Neural cell (in vitro differentiated cells): ENCODE measurements around the gene DEFB132. TPM values are rescaled to one million over a fixed set of nuclear protein-coding genes. Genes with fewer than 3 reads are reported as not detected.

ENCODE experiments used
- H2AFZ ChIP-seq: fragments of 200-600, 300-800 bp; sonication (generic), shearing (Covaris generic); 2 replicates; pipeline ENCODE4 v1.6.0; 2014; ENCODE audit warnings: low read depth, mild to moderate bottlenecking, antibody characterized with exemption, low read length, moderate library complexity
- H3F3A ChIP-seq: fragments of 200-600 bp; shearing (Covaris generic); 2 replicates; pipeline ENCODE4 v1.6.1; 2016; ENCODE audit warnings: mild to moderate bottlenecking, moderate library complexity, mixed read lengths, antibody characterized with exemption, low read length; ENCODE audit not compliant: insufficient read depth, poor library complexity, severe bottlenecking
- H3K27ac ChIP-seq: fragments of 200-600, 300-800 bp; sonication (generic), shearing (Covaris generic); 2 replicates; pipeline ENCODE4 v1.5.1; 2014; ENCODE audit warnings: mild to moderate bottlenecking, low read length, moderate library complexity
- H3K27me3 ChIP-seq: fragments of 300-800, 200-600 bp; sonication (generic), shearing (Covaris generic); 2 replicates; pipeline ENCODE4 v1.6.0; 2014; ENCODE audit warnings: mild to moderate bottlenecking, low read depth, low read length, moderate library complexity; ENCODE audit not compliant: insufficient read depth
- H3K36me3 ChIP-seq: fragments of 300-800, 200-600 bp; sonication (generic), shearing (Covaris generic); 2 replicates; pipeline ENCODE4 v1.5.1; 2014; ENCODE audit warnings: mild to moderate bottlenecking, antibody characterized with exemption, low read length, moderate library complexity; ENCODE audit not compliant: insufficient read depth
- H3K4me2 ChIP-seq: fragments of 300-800, 200-600 bp; sonication (generic), shearing (Covaris generic); 2 replicates; pipeline ENCODE4 v1.6.0; 2014; ENCODE audit warnings: mild to moderate bottlenecking, low read length
- H3K4me3 ChIP-seq: fragments of 300-800, 200-600 bp; sonication (generic), shearing (Covaris generic); 2 replicates; pipeline ENCODE4 v1.5.1; 2014; ENCODE audit warnings: mild to moderate bottlenecking, low read length, moderate library complexity
- H3K79me2 ChIP-seq: fragments of 200-600 bp; shearing (Covaris generic); replicated peaks from 2 replicates; pipeline ENCODE4 v1.6.0; 2014; ENCODE audit warnings: mild to moderate bottlenecking, low read length, moderate library complexity; ENCODE audit not compliant: insufficient read depth
- H3K9ac ChIP-seq: fragments of 300-800, 200-600 bp; sonication (generic), shearing (Covaris generic); 2 replicates; pipeline ENCODE4 v1.6.1; 2016; ENCODE audit warnings: mild to moderate bottlenecking, low read length, mixed read lengths
- H3K9me2 ChIP-seq: fragments of 200-600 bp; shearing (Covaris generic); 2 replicates; pipeline ENCODE4 v1.6.1; 2016; ENCODE audit warnings: mild to moderate bottlenecking, low read length, mixed read lengths; ENCODE audit not compliant: insufficient read depth
- H3K9me3 ChIP-seq: fragments of 200-600, 300-800 bp; sonication (generic), shearing (Covaris generic); 2 replicates; pipeline ENCODE4 v1.6.1; 2016; ENCODE audit warnings: mild to moderate bottlenecking, mixed run types, low read length, moderate library complexity, mixed read lengths
- H4K20me1 ChIP-seq: fragments of 200-600 bp; shearing (Covaris generic); 2 replicates; pipeline ENCODE4 v1.6.1; 2016; ENCODE audit warnings: mild to moderate bottlenecking, mixed run types; ENCODE audit not compliant: insufficient read depth
- EP300 ChIP-seq: fragments of 450-650 bp; conservative IDR thresholded peaks from 2 replicates; pipeline ENCODE4 v1.6.1; 2014; ENCODE audit warnings: antibody characterized with exemption, mild to moderate bottlenecking, moderate library complexity; ENCODE audit not compliant: poor library complexity, severe bottlenecking
- EZH2 ChIP-seq: fragments of 200-600, 300-800 bp; shearing (Covaris generic), sonication (generic); IDR thresholded peaks from 2 replicates; pipeline ENCODE4 v1.6.1; 2014; ENCODE audit warnings: antibody characterized with exemption, low read length, borderline replicate concordance, mild to moderate bottlenecking; ENCODE audit not compliant: insufficient read depth, poor library complexity, severe bottlenecking
- MXI1 ChIP-seq: fragments of 450-650 bp; conservative IDR thresholded peaks from 2 replicates; pipeline ENCODE4 v1.6.1; 2014; ENCODE audit warnings: antibody characterized with exemption, mild to moderate bottlenecking; ENCODE audit not compliant: poor library complexity, severe bottlenecking
- POLR2AphosphoS5 ChIP-seq: IDR thresholded peaks from 2 replicates; pipeline ENCODE4 v1.6.1; 2012
- RAD21 ChIP-seq: fragments of 450-650 bp; conservative IDR thresholded peaks from 2 replicates; pipeline ENCODE4 v1.6.1; 2014; ENCODE audit warnings: antibody characterized with exemption, mild to moderate bottlenecking, moderate library complexity
- SMC3 ChIP-seq: fragments of 450-650 bp; conservative IDR thresholded peaks from 2 replicates; pipeline ENCODE4 v1.6.1; 2014; ENCODE audit warnings: antibody characterized with exemption, mild to moderate bottlenecking, moderate library complexity; ENCODE audit not compliant: poor library complexity
- TAF1 ChIP-seq: IDR thresholded peaks from 2 replicates; pipeline ENCODE4 v1.6.1; 2012; ENCODE audit warnings: low read depth
- polyA plus RNA-seq: library from polyadenylated mRNA; depleted of rRNA; stranded (reverse); fragments of >200 nt; gene quantifications from 2 replicates; pipeline ENCODE4 v1.2.3, GENCODE V29; 2014
- TF ChIP-seq, protein P1 (sequence below): fragments of 450-650 bp; IDR thresholded peaks from 2 replicates; pipeline ENCODE4 v1.5.1; 2014; ENCODE audit warnings: antibody characterized with exemption, mild to moderate bottlenecking, moderate library complexity; ENCODE audit not compliant: poor library complexity, severe bottlenecking
- TF ChIP-seq, protein P2 (sequence below): IDR thresholded peaks from 2 replicates; pipeline ENCODE4 v1.6.1; 2012; ENCODE audit warnings: borderline replicate concordance

Gene DEFB132
- polyA plus RNA-seq, 1 donor from 2014 or later, result not detected

DNA sequence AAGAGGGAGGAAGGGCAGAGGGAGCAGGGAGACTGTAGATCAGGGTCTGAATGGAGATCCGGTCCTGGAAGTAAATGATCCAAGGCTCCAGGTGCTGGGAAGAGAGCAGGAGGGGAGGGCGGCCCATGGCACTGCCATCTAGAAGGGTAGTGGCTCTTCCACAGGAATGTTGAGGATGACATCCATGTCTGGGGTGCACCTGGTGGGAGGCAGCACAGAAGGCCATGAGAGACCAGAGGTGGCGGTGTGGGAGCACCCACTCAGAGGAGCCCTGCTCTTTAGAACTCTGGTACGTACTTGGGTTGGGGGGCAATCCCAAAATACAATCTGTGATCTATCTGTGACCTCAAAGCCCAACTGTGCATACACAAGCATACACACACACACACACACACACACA lies 13.5 kb downstream of the DEFB132 start:
- H4K20me1 ChIP-seq, result no peaks in the 10 kb centered on the region
- H2AFZ ChIP-seq, result no peak overlapping the region
- no peaks in the 10 kb centered on the region for H3K27me3 ChIP-seq
- no peaks in the 10 kb centered on the region for H3K9me3 ChIP-seq
- H3F3A ChIP-seq, result no peaks in the 10 kb centered on the region
- H3K9me2 ChIP-seq, result no peaks in the 10 kb centered on the region
- H3K79me2 ChIP-seq, result no peaks in the 10 kb centered on the region
- H3K4me3 ChIP-seq, result no peak overlapping the region
- TF ChIP-seq TAF1, result no peak
- TF ChIP-seq, protein P1, sequence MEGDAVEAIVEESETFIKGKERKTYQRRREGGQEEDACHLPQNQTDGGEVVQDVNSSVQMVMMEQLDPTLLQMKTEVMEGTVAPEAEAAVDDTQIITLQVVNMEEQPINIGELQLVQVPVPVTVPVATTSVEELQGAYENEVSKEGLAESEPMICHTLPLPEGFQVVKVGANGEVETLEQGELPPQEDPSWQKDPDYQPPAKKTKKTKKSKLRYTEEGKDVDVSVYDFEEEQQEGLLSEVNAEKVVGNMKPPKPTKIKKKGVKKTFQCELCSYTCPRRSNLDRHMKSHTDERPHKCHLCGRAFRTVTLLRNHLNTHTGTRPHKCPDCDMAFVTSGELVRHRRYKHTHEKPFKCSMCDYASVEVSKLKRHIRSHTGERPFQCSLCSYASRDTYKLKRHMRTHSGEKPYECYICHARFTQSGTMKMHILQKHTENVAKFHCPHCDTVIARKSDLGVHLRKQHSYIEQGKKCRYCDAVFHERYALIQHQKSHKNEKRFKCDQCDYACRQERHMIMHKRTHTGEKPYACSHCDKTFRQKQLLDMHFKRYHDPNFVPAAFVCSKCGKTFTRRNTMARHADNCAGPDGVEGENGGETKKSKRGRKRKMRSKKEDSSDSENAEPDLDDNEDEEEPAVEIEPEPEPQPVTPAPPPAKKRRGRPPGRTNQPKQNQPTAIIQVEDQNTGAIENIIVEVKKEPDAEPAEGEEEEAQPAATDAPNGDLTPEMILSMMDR, result no peak
- no peak for TF ChIP-seq RAD21
- TF ChIP-seq POLR2AphosphoS5, result no peak
- TF ChIP-seq MXI1, result no peak
- no peak for TF ChIP-seq EZH2
- TF ChIP-seq, protein P2, sequence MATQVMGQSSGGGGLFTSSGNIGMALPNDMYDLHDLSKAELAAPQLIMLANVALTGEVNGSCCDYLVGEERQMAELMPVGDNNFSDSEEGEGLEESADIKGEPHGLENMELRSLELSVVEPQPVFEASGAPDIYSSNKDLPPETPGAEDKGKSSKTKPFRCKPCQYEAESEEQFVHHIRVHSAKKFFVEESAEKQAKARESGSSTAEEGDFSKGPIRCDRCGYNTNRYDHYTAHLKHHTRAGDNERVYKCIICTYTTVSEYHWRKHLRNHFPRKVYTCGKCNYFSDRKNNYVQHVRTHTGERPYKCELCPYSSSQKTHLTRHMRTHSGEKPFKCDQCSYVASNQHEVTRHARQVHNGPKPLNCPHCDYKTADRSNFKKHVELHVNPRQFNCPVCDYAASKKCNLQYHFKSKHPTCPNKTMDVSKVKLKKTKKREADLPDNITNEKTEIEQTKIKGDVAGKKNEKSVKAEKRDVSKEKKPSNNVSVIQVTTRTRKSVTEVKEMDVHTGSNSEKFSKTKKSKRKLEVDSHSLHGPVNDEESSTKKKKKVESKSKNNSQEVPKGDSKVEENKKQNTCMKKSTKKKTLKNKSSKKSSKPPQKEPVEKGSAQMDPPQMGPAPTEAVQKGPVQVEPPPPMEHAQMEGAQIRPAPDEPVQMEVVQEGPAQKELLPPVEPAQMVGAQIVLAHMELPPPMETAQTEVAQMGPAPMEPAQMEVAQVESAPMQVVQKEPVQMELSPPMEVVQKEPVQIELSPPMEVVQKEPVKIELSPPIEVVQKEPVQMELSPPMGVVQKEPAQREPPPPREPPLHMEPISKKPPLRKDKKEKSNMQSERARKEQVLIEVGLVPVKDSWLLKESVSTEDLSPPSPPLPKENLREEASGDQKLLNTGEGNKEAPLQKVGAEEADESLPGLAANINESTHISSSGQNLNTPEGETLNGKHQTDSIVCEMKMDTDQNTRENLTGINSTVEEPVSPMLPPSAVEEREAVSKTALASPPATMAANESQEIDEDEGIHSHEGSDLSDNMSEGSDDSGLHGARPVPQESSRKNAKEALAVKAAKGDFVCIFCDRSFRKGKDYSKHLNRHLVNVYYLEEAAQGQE, result no peak
- no peak for TF ChIP-seq SMC3
- TF ChIP-seq EP300, result no peak
- no peak overlapping the region for H3K9ac ChIP-seq
- H3K36me3 ChIP-seq, result no peaks in the 10 kb centered on the region
- no peak overlapping the region for H3K4me2 ChIP-seq
- H3K27ac ChIP-seq, result no peak overlapping the region

DNA sequence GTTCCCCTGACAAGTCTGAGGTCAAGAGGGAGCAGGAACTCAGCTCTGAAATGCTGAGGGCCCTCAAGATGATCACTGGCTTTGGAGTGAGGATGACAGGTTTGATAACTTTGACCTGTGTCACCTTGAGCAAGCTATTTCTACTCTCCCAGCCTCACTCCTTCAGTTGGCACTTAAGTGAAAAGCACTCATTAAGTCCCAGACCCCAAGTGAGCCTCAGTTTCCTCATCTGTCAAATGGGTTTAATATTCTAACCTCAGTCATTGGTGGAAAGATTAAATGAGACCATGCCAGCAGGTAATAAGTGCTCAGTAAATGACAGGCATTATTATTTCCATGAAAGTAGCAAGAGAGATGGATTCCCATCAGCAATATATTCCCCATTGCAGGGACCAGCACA lies 14.0 kb downstream of the DEFB132 start:
- Histone ChIP-seq H3K79me2 (no peaks in the 10 kb centered on the region), H3K36me3 (no peaks in the 10 kb centered on the region), H3K27ac (no peak overlapping the region), H3K27me3 (no peaks in the 10 kb centered on the region), H3K9ac (no peak overlapping the region), H3K9me2 (no peaks in the 10 kb centered on the region), H3F3A (no peaks in the 10 kb centered on the region), H3K4me3 (no peak overlapping the region), H3K9me3 (no peaks in the 10 kb centered on the region), H3K4me2 (no peak overlapping the region), H2AFZ (no peak overlapping the region), H4K20me1 (no peaks in the 10 kb centered on the region)
- TF ChIP-seq, protein P2, result no peak
- no peak for TF ChIP-seq TAF1
- TF ChIP-seq POLR2AphosphoS5, result no peak
- TF ChIP-seq SMC3, result no peak
- no peak for TF ChIP-seq EZH2
- TF ChIP-seq, protein P1, result no peak
- TF ChIP-seq RAD21, result no peak
